HG02763 (cell line): ENCODE data around the gene NFKB1.

Experiments
- ATAC-seq: cut with Tn5 transposase; IDR thresholded peaks from one replicate; pipeline ENCODE4 v1.9.1; 2021; ENCODE audit warnings: mild to moderate bottlenecking, moderate library complexity; ENCODE audit not compliant: unreplicated experiment

NFKB1 gene

DNA sequence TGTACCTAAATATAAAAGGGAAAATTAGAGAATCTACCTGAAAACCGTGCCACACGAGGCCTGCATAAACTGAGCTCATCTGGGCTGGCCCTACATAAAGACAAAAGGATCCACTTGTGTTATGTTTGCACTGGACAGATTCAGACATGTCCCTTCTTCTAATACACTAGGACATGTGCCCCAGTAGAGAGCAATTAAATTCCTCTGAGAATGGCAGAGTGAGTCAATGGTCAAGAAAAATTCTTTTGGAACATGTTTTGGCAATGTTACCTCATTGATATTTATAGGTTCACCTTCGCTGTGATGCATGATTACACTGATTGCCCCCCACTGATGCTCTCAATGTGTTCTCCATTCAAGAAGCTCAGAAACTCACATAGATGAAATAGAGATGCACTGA is 164.4 kb downstream of the NFKB1 start:
- no peak for ATAC-seq
